ENCODE data around the gene DCDC1. TPM values are rescaled to one million over a fixed set of nuclear protein-coding genes. Genes with fewer than 3 reads are reported as not detected.

Gene DCDC1, protein sequence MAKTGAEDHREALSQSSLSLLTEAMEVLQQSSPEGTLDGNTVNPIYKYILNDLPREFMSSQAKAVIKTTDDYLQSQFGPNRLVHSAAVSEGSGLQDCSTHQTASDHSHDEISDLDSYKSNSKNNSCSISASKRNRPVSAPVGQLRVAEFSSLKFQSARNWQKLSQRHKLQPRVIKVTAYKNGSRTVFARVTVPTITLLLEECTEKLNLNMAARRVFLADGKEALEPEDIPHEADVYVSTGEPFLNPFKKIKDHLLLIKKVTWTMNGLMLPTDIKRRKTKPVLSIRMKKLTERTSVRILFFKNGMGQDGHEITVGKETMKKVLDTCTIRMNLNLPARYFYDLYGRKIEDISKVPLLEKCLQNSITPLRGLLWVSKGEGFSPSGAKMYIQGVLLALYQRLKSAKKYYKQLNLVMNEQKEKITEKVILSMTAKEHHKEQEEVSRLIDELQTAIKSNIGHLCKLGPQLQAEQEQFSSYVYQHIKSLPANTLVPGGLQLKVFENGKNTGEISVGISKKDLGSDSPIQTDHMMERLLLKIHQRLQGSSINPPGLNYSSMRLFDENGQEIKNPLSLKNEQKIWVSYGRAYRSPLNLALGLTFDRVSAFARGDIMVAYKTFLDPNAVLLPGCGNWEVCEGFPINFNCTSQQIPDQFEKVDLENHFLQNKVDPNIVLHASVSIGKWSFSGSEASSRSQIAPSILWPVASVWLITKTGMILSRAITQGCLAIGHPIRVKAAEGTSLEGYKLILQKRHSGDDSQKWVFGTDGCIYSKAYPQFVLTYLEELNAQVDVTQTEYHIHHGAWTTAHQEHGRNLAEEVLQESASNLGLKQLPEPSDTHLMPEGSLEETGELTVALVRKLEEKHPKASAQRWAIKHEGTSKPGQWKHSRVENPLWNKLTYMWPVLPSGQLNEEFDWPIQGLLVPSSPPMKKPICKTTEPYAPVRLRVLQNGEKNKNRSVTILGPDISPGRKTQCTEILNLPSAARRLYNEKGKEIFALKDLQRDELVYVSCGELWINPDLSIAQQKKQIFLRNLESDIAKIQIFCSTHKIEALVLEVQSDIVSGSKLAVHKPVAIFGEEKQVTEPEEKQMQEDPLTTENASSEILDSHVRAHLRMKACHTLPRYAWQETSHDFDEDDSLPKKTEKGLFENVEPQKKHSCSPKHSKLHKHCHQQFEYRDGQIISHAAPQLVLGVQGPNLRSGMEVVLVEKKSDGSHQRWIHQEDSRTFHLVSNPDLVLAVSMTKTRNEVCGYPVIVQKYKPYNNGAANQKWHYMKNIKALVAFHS (N-terminal part only)
- 0.22 to 0.25 TPM (median 0.25 TPM) in 3 replicates for total RNA-seq (2021)
- Bru-seq, nascent RNA = percentile 21 among the genes with signal in this experiment
- long read RNA-seq, experiment 1, partial matches to known transcripts = 0 of 2 reads
- long read RNA-seq, experiment 1, other reads (novel, unspliced or antisense) = 2 of 2 reads
- long read RNA-seq, experiment 2 = 0 reads
- long read RNA-seq, experiment 3 = 0 reads

GRCh38 chr11:31369348-31370329 lies at the start of gene DCDC1, which contains the start of gene DNAJC24:
DCDC1 (minus strand) TSS chr11:31369739; CDS start chr11:31328280, 41,459 bp downstream.
DNAJC24 (plus strand) TSS chr11:31369860; CDS start chr11:31370749, 889 bp downstream.
- H3K4me1 Mint-ChIP-seq = peaks cover 10% of the 10 kb centered on the region
- H3K9me3 Mint-ChIP-seq = no peaks in the 10 kb centered on the region
- TF ChIP-seq FOXP1 (CRISPR knock-in tag; IDR thresholded peaks at IDR 0.05; ENCODE audit: borderline replicate concordance) = peak; percentile 47; the same call in 1 of the 2 replicates
- TF ChIP-seq CREM (CRISPR knock-in tag; IDR thresholded peaks at IDR 0.05) = 0 out of 2 replicates have a peak, but pooled peaks have one; percentile 35
- peak; percentile 94 for TF ChIP-seq SP1 (CRISPR knock-in tag; conservative IDR thresholded peaks at IDR 0.05)
- TF ChIP-seq FOXP4 (CRISPR knock-in tag; IDR thresholded peaks at IDR 0.05) = 0 out of 2 replicates have a peak, but pooled peaks have one; percentile 46
- no peak for TF ChIP-seq JAZF1 (CRISPR knock-in tag; IDR thresholded peaks at IDR 0.05)
- peak; percentile 75 for TF ChIP-seq GABPB1 (CRISPR knock-in tag; IDR thresholded peaks at IDR 0.05)
- 0 out of 2 replicates have a peak, but pooled peaks have one; percentile 61 for TF ChIP-seq FOXK1 (CRISPR knock-in tag; IDR thresholded peaks at IDR 0.05)
- no peak for TF ChIP-seq OVOL2 (CRISPR knock-in tag; IDR thresholded peaks at IDR 0.05; ENCODE audit: borderline replicate concordance)
- TF ChIP-seq AFF4 (CRISPR knock-in tag; IDR thresholded peaks at IDR 0.05; ENCODE audit: borderline replicate concordance) = no peak
- TF ChIP-seq ETV6 (CRISPR knock-in tag; IDR thresholded peaks at IDR 0.05) = peak; percentile 77; the same call in 1 of the 2 replicates
- TF ChIP-seq SOX15 (CRISPR knock-in tag; IDR thresholded peaks at IDR 0.05) = no peak
- TF ChIP-seq TEAD1 (CRISPR knock-in tag; IDR thresholded peaks at IDR 0.05) = 0 out of 2 replicates have a peak, but pooled peaks have one; percentile 74
- peak within 1 kb of the TSS; percentile 95 for H3K27ac Mint-ChIP-seq
- DNase-seq (ENCODE audit: low spot score) = peak; percentile 95
- H3K4me3 Mint-ChIP-seq = peak within 1 kb of the TSS; percentile 87
- ChIA-PET CTCF (interaction anchor here (0.7 to 2.5 kb wide), 13 partner anchors 9 to 637 kb away, joined by 3 to 15 read pairs (median 4); no protein-coding TSS in a partner anchor), POLR2A (no interaction called here)
- ATAC-seq = peak; percentile 97
- H3K27me3 Mint-ChIP-seq (ENCODE audit: low read depth) = no peaks in the 10 kb centered on the region; the same call in 1 of the 2 replicates
- no peaks in the 10 kb centered on the region for H3K36me3 Mint-ChIP-seq

Data from WTC11 (cell line).